HEK293 (cell line): ENCODE data around the gene CASP10.

Experiments used
- CTCF ChIA-PET: fragments of 350-600 bp; formaldehyde crosslinking; extraction: SDS; loops from one replicate; lab custom pipeline; 2021; ENCODE audit warnings: antibody characterized with exemption; lab: Yijun Ruan, JAX
- POLR2A ChIA-PET: fragments of 300-600 bp; formaldehyde crosslinking; extraction: SDS; loops from one replicate; lab custom pipeline; 2020; ENCODE audit warnings: antibody characterized with exemption, inconsistent platforms; lab: Yijun Ruan, JAX
- H3K27ac ChIP-seq: fragments of 200-500 bp; sonication (Bioruptor generic); 2 replicates; pipeline ENCODE4 v1.5.1; 2014; ENCODE audit warnings: low read depth, low read length, control low read depth, inconsistent platforms; ENCODE audit errors: extremely low read depth
- H3K36me3 ChIP-seq, 2 experiments: fragments of 200-500 bp in 1 of 2; sonication (Bioruptor generic) in 1 of 2; 1 replicate in 1 of 2; 2 replicates in 1 of 2; pipeline ENCODE4 v1.5.1; 2014 to 2017; ENCODE audit warnings: inconsistent platforms in 2 of 2, low read length in 2 of 2; ENCODE audit not compliant: control insufficient read depth in 2 of 2, insufficient read depth in 1 of 2
- H3K4me1 ChIP-seq: fragments of 200-500 bp; sonication (Bioruptor generic); 2 replicates; pipeline ENCODE4 v1.5.1; 2014; ENCODE audit warnings: mild to moderate bottlenecking, low read length, inconsistent platforms; ENCODE audit not compliant: control insufficient read depth, insufficient read depth
- H3K4me3 ChIP-seq: 2 replicates; pipeline ENCODE4 v1.5.1; 2011; ENCODE audit warnings: low read depth, mild to moderate bottlenecking, control low read depth, low read length, moderate library complexity
- H3K9me3 ChIP-seq: fragments of 200-500 bp; sonication (Bioruptor generic); 2 replicates; pipeline ENCODE4 v1.5.1; 2014; ENCODE audit warnings: low read depth, low read length, inconsistent platforms; ENCODE audit not compliant: control insufficient read depth, insufficient read depth
- HOXA7 ChIP-seq: sonication (generic); formaldehyde crosslinking; IDR thresholded peaks from 2 replicates; pipeline ENCODE4 v1.8.1; 2022; ENCODE audit warnings: missing genetic modification reagents, borderline replicate concordance
- HOXC10 ChIP-seq: sonication (generic); formaldehyde crosslinking; IDR thresholded peaks from 2 replicates; pipeline ENCODE4 v1.8.1; 2023; ENCODE audit warnings: mild to moderate bottlenecking, missing genetic modification reagents
- HOXD13 ChIP-seq: sonication (generic); formaldehyde crosslinking; IDR thresholded peaks from 2 replicates; pipeline ENCODE4 v1.8.0; 2022; ENCODE audit warnings: missing genetic modification reagents, borderline replicate concordance
- IKZF3 ChIP-seq: fragments of 450-650 bp; IDR thresholded peaks from 2 replicates; pipeline ENCODE4 v1.5.0; 2018; ENCODE audit warnings: missing biosample characterization, mild to moderate bottlenecking, missing genetic modification characterization, moderate library complexity
- KLF10 ChIP-seq: fragments of 450-650 bp; IDR thresholded peaks from 2 replicates; pipeline ENCODE4 v1.5.1; 2018; ENCODE audit warnings: missing biosample characterization, mild to moderate bottlenecking, missing genetic modification characterization
- REPIN1 ChIP-seq: fragments of 450-650 bp; formaldehyde crosslinking; IDR thresholded peaks from 2 replicates; pipeline ENCODE4 v1.5.1; 2017; ENCODE audit warnings: missing biosample characterization, missing genetic modification characterization, low read depth
- SP2 ChIP-seq: fragments of 450-650 bp; formaldehyde crosslinking; IDR thresholded peaks from 2 replicates; pipeline ENCODE4 v1.5.1; 2016; ENCODE audit warnings: missing biosample characterization, missing genetic modification characterization
- WT1 ChIP-seq: fragments of 450-650 bp; formaldehyde crosslinking; IDR thresholded peaks from 2 replicates; pipeline ENCODE4 v1.5.1; 2016; ENCODE audit warnings: missing biosample characterization, missing genetic modification characterization
- YY1 ChIP-seq: fragments of 450-650 bp; formaldehyde crosslinking; IDR thresholded peaks from 2 replicates; pipeline ENCODE4 v1.5.1; 2018; ENCODE audit warnings: missing biosample characterization, missing genetic modification characterization
- YY2 ChIP-seq: fragments of 450-650 bp; formaldehyde crosslinking; IDR thresholded peaks from 2 replicates; pipeline ENCODE4 v1.5.1; 2016; ENCODE audit warnings: missing biosample characterization, missing genetic modification characterization
- ZBTB6 ChIP-seq: fragments of 450-650 bp; formaldehyde crosslinking; IDR thresholded peaks from 2 replicates; pipeline ENCODE4 v1.5.1; 2017; ENCODE audit warnings: missing biosample characterization, missing genetic modification characterization
- ZFP41 ChIP-seq: fragments of 450-650 bp; formaldehyde crosslinking; IDR thresholded peaks from 2 replicates; pipeline ENCODE4 v1.5.1; 2016; ENCODE audit warnings: missing biosample characterization, missing genetic modification characterization, borderline replicate concordance
- ZNF112 ChIP-seq: fragments of 450-650 bp; formaldehyde crosslinking; IDR thresholded peaks from 2 replicates; pipeline ENCODE4 v1.5.0; 2017; ENCODE audit warnings: missing biosample characterization, missing genetic modification characterization
- ZNF121 ChIP-seq: fragments of 450-650 bp; formaldehyde crosslinking; IDR thresholded peaks from 2 replicates; pipeline ENCODE4 v1.5.1; 2016; ENCODE audit warnings: missing biosample characterization, missing genetic modification characterization
- ZNF148 ChIP-seq: fragments of 450-650 bp; formaldehyde crosslinking; IDR thresholded peaks from 2 replicates; pipeline ENCODE4 v1.5.0; 2017; ENCODE audit warnings: missing biosample characterization, missing genetic modification characterization, borderline replicate concordance
- ZNF157 ChIP-seq: fragments of 450-650 bp; formaldehyde crosslinking; IDR thresholded peaks from 2 replicates; pipeline ENCODE4 v1.5.1; 2016; ENCODE audit warnings: missing biosample characterization, missing genetic modification characterization
- ZNF202 ChIP-seq: fragments of 450-650 bp; formaldehyde crosslinking; IDR thresholded peaks from 2 replicates; pipeline ENCODE4 v1.5.1; 2016; ENCODE audit warnings: missing biosample characterization, missing genetic modification characterization, borderline replicate concordance
- ZNF266 ChIP-seq: fragments of 450-650 bp; formaldehyde crosslinking; IDR thresholded peaks from 2 replicates; pipeline ENCODE4 v1.5.1; 2016; ENCODE audit warnings: missing biosample characterization, missing genetic modification characterization, low read depth
- ZNF416 ChIP-seq: fragments of 450-650 bp; formaldehyde crosslinking; IDR thresholded peaks from 2 replicates; pipeline ENCODE4 v1.5.1; 2016; ENCODE audit warnings: missing biosample characterization, missing genetic modification characterization
- ZNF426 ChIP-seq: fragments of 450-650 bp; formaldehyde crosslinking; IDR thresholded peaks from 2 replicates; pipeline ENCODE4 v1.5.1; 2017; ENCODE audit warnings: missing biosample characterization, missing genetic modification characterization, mild to moderate bottlenecking, inconsistent platforms, moderate library complexity
- ZNF560 ChIP-seq: fragments of 450-650 bp; formaldehyde crosslinking; IDR thresholded peaks from 2 replicates; pipeline ENCODE4 v1.5.1; 2017; ENCODE audit warnings: missing biosample characterization, missing genetic modification characterization, borderline replicate concordance
- TF ChIP-seq, protein P1 (sequence below): fragments of 450-650 bp; formaldehyde crosslinking; IDR thresholded peaks from 2 replicates; pipeline ENCODE4 v1.5.1; 2016; ENCODE audit warnings: missing biosample characterization, missing genetic modification characterization
- TF ChIP-seq, protein P2 (sequence below): fragments of 450-650 bp; formaldehyde crosslinking; IDR thresholded peaks from 2 replicates; pipeline ENCODE4 v1.5.1; 2016; ENCODE audit warnings: missing biosample characterization, missing genetic modification characterization, low read depth

The CASP10 gene

GRCh38 chr2:201269764-201270163, 86.8 kb downstream of the CASP10 start:
- Histone ChIP-seq H3K36me3 (peaks cover 7 to 73% of the 10 kb centered on the region in 2 experiments; a peak in 2 of 3 replicates), H3K27ac (no peak overlapping the region), H3K9me3 (no peaks in the 10 kb centered on the region), H3K4me1 (no peaks in the 10 kb centered on the region), H3K4me3 (no peak overlapping the region)
- ChIA-PET CTCF (no interaction called here), POLR2A (no interaction called here)
- TF ChIP-seq SP2 (tag by site-specific recombination), result no peak
- TF ChIP-seq HOXC10 (CRISPR knock-in tag), result no peak
- TF ChIP-seq KLF10 (tag by site-specific recombination), result no peak
- TF ChIP-seq, protein P1, sequence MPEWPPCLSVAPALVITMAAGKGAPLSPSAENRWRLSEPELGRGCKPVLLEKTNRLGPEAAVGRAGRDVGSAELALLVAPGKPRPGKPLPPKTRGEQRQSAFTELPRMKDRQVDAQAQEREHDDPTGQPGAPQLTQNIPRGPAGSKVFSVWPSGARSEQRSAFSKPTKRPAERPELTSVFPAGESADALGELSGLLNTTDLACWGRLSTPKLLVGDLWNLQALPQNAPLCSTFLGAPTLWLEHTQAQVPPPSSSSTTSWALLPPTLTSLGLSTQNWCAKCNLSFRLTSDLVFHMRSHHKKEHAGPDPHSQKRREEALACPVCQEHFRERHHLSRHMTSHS, result no peak
- no peak for TF ChIP-seq ZNF426 (tag by site-specific recombination)
- TF ChIP-seq REPIN1 (tag by site-specific recombination), result no peak
- TF ChIP-seq HOXA7 (CRISPR knock-in tag), result no peak
- no peak for TF ChIP-seq ZNF266 (tag by site-specific recombination)
- TF ChIP-seq ZNF560 (tag by site-specific recombination), result no peak
- no peak for TF ChIP-seq IKZF3 (tag by site-specific recombination)

DNA sequence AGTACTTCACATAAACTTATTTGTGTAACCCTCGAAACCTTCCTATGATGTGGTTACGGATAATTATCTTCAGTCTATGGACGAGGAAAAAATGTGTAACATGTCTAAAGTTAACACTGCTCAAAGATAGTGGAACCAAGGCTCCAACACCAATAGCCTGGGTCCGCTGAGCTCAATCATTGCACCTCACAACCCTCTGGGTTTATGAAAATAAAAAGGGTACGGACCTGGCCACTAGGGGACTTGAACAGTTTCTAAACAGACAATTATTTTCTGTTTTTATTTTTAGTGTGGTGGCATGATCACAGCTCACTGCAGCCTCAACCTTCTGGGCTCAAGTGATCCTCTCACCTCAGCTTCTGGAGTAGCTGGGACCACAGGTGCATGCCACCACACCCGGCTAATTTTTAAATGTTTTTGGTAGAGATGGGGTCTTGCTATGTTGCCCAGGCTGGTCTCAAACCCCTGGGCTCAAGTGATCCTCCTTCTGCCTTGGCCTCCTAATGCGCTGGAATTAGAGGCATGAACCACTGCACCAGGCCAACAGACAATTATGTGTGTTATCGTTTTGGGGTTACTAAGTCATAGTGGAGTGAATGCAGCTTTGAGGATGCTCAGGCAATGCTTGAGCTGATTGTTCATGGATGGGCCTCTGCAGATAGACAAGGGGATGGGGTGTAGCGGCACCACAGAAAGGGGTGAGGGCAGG, 87.5 kb downstream of the CASP10 start:
- Histone ChIP-seq H3K36me3 (peaks cover 7 to 78% of the 10 kb centered on the region in 2 experiments; a peak in 2 of 3 replicates), H3K4me1 (no peaks in the 10 kb centered on the region), H3K9me3 (no peaks in the 10 kb centered on the region), H3K4me3 (no peak overlapping the region), H3K27ac (no peak overlapping the region)
- ChIA-PET POLR2A (interaction anchor here (0.8 kb wide), 1 partner anchor 11 kb away, joined by 3 read pairs; no protein-coding TSS in a partner anchor), CTCF (no interaction called here)
- TF ChIP-seq ZNF121 (peak; percentile 54), HOXD13 (CRISPR knock-in tag) (no peak)

DNA sequence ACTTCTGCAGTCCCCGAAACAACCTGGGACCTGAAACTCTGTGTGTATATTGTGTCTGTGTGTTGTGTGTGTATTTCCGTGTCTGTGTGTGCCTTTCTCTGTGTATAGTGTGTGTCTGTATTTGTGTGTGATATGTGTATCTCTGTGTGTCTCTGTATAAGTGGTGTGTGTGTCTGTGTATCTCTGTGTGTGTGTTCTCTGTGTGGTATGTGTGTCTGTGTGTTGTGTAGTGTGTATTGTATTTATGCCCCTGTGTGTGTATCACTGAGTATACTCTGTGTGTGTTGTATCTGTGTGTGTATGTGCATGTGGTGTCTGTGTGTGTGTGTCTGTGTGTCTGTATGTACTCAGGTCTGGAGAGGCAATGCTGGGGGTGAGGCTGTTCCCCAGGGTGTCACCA, 89.0 kb downstream of the CASP10 start:
- no peak overlapping the region for H3K27ac ChIP-seq
- TF ChIP-seq WT1 (no peak), ZBTB6 (tag by site-specific recombination) (no peak), YY2 (tag by site-specific recombination) (no peak), HOXD13 (CRISPR knock-in tag) (no peak), ZFP41 (no peak), ZNF148 (tag by site-specific recombination) (no peak), ZNF112 (tag by site-specific recombination) (no peak), ZNF157 (tag by site-specific recombination) (no peak), ZNF202 (tag by site-specific recombination) (no peak), ZNF416 (tag by site-specific recombination) (no peak), YY1 (tag by site-specific recombination) (no peak)
- TF ChIP-seq, protein P2, sequence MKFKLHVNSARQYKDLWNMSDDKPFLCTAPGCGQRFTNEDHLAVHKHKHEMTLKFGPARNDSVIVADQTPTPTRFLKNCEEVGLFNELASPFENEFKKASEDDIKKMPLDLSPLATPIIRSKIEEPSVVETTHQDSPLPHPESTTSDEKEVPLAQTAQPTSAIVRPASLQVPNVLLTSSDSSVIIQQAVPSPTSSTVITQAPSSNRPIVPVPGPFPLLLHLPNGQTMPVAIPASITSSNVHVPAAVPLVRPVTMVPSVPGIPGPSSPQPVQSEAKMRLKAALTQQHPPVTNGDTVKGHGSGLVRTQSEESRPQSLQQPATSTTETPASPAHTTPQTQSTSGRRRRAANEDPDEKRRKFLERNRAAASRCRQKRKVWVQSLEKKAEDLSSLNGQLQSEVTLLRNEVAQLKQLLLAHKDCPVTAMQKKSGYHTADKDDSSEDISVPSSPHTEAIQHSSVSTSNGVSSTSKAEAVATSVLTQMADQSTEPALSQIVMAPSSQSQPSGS (tag by site-specific recombination), result no peak

More for the DNA sequence above, 89.0 kb downstream of the CASP10 start:
- peaks cover 7 to 87% of the 10 kb centered on the region in 2 experiments for H3K36me3 ChIP-seq
- H3K4me1 ChIP-seq, result no peaks in the 10 kb centered on the region
- ChIA-PET CTCF (no interaction called here), POLR2A (no interaction called here)
- H3K9me3 ChIP-seq, result no peaks in the 10 kb centered on the region
- no peak overlapping the region for H3K4me3 ChIP-seq
